Measurements from ENCODE around the gene DENND4B.
"Not testable (repeated sequence)": the region's sequence is repeated elsewhere in the genome, so short reads cannot be mapped to it uniquely, and the experiment has no call there.

DENND4B gene

GRCh38 chr1:153921803-153922075 is 24.8 kb downstream of the DENND4B start:
- no peak for TF ChIP-seq CTCF (IDR thresholded peaks at IDR 0.05; ENCODE audit: low read depth, low read length)
- no peak for DNase-seq (ENCODE audit: extremely low read depth, low read depth)

GRCh38 chr1:153921080-153921802 is 25.3 kb downstream of the DENND4B start:
- no peak for DNase-seq (ENCODE audit: extremely low read depth, low read depth)
- TF ChIP-seq CTCF (IDR thresholded peaks at IDR 0.05; ENCODE audit: low read depth, low read length) = no peak

- DNase-seq (ENCODE audit: extremely low read depth, low read depth) = no peak
- peak; percentile 36 for TF ChIP-seq CTCF (IDR thresholded peaks at IDR 0.05; ENCODE audit: low read depth, low read length)
Observed at GRCh38 chr1:153919876-153920852, 26.4 kb downstream of the DENND4B start.

- DNase-seq (ENCODE audit: extremely low read depth, low read depth) = no peak
- no peak for TF ChIP-seq CTCF (IDR thresholded peaks at IDR 0.05; ENCODE audit: low read depth, low read length)
Observed at GRCh38 chr1:153916297-153916696, 30.2 kb downstream of the DENND4B start.

GRCh38 chr1:153912349-153912748 is 34.2 kb downstream of the DENND4B start:
- no peak for DNase-seq (ENCODE audit: extremely low read depth, low read depth)
- TF ChIP-seq CTCF (IDR thresholded peaks at IDR 0.05; ENCODE audit: low read depth, low read length) = no peak

- DNase-seq (ENCODE audit: extremely low read depth, low read depth) = not testable (repeated sequence)
Observed at GRCh38 chr1:153910560-153910959, 36.0 kb downstream of the DENND4B start.

GRCh38 chr1:153908071-153908470 is 38.4 kb downstream of the DENND4B start:
- no peak for TF ChIP-seq CTCF (IDR thresholded peaks at IDR 0.05; ENCODE audit: low read depth, low read length)
- no peak for DNase-seq (ENCODE audit: extremely low read depth, low read depth)

Data from AG09319 (cell line).